ENCODE data around the gene AXIN1. TPM values are rescaled to one million over a fixed set of nuclear protein-coding genes. Genes with fewer than 3 reads are reported as not detected.
"Not testable (repeated sequence)": the region's sequence is repeated elsewhere in the genome, so short reads cannot be mapped to it uniquely, and the experiment has no call there.

AXIN1 gene
- total RNA-seq, 1 experiment from 2014 or later: 5.8 TPM

- DNase-seq (ENCODE audit: low read depth): peak; percentile 3
These were observed 84.1 kb downstream of the AXIN1 start for GRCh38 chr16:268141-269053.

DNA sequence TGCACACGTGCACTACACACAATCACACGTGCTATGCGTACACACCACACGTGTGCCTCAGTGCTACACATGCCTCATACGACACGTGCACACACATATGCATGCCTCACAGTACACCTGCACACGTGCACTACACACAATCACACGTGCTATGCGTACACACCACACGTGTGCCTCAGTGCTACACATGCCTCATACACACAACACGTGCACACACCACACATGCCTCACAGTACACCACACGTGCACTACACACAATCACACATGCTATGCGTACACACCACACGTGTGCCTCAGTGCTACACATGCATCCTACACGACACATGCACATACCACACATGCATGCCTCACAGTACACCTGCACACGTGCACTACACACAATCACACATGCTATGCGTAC lies 85.0 kb downstream of the AXIN1 start:
- DNase-seq (ENCODE audit: low read depth): not testable (repeated sequence)

GRCh38 chr16:266258-267164 lies 86.0 kb downstream of the AXIN1 start:
- DNase-seq (ENCODE audit: low read depth): no peak

GRCh38 chr16:265711-266110 lies 86.8 kb downstream of the AXIN1 start:
- DNase-seq (ENCODE audit: low read depth): peak; percentile 11

DNA sequence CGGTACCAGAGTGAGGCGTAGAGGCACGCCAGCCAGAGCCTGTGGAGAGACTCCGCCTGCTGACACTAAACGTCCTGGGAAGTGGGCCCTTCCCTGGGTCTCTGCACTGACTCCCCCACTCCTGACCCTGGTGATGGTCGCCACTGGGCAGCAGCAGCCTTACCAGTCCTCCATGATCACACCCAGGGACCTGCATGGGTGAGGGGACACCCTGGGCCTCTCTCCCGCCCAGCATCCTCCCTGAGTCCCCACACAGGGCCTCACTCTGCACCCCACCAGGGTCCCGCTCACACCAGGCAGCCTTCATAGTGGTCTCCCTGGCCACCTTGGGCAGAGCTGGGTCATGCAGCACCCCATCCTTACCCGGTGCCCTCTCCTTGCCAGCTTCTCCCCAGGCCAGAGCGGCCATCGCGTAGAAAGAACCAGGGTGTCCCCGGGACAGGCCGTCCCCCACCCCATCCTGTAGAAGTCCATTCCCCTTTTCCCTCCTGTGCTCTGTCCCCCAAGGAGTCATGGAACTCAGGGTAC lies 87.5 kb downstream of the AXIN1 start:
- no peak for DNase-seq (ENCODE audit: low read depth)

DNA sequence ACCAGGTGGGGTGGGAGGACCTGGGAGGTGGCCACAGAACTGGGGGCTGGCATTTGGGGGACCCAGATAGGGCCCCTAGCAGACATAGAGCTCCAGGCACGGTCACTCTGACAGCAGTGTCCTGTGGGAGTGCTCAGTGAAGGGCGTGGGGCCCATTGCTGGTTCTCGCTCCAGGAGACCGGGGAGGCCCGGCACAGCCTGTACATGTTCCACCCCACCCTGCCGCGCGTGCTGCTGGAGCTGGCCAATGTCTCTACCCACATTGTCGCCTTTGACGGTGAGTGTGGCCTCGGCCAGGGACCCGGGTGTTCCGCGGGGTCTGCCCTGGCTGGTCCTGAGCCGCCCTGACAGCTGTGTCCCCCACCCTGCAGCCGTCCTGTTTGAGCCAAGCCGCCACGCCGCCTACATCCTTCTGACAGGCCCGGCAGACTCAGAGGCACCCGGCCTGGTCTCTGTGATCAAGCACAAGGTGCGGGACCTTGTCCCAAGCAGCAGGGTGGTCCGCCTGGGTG lies 88.0 kb downstream of the AXIN1 start:
- no peak for DNase-seq (ENCODE audit: low read depth)

DNA sequence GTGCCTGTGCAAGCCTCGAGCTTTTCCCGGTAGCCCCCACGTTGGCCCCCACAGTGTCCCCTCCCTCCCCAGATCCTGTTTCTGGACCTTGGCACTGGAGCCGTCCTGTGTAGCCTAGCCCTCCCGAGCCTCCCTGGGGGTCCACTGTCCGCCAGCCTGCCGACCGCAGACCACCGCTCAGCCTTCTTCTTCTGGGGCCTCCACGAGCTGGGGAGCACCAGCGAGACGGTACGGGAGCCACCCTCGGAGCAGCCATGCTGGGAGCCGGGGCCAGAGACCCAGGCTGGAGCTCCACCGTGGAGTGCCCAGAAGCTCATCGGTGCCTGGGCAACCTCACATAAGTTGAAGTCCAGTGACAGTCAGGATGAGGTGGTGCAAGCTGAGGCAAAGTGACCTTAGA lies 88.6 kb downstream of the AXIN1 start:
- no peak for DNase-seq (ENCODE audit: low read depth)

DNA sequence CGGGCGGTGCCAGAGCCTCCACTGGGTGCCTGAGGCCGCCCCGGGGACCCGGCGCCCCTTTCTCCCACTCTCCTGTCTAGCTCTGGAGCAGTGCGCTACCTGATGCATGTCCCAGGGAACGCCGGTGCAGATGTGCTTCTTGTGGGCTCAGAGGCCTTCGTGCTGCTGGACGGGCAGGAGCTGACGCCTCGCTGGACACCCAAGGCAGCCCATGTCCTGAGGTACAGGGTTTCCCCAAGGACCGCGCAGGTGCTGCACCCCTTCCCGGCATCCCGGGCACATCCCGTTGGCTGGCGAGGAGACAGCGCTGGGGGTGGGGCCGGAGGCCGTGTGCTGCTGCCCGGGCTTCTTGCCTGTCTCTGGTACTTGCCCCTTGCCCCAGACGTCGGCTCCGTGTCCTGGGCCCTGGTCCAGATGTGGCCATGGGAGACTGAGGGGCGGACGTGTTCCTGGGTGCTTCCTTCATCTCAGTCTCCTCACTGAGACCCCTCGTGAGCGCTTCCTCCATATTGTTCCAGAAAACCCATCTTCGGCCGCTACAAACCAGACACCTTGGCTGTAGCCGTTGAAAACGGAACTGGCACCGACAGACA lies 89.2 kb downstream of the AXIN1 start:
- DNase-seq (ENCODE audit: low read depth): no peak

- DNase-seq (ENCODE audit: low read depth): no peak
These were observed 90.3 kb downstream of the AXIN1 start for GRCh38 chr16:262121-262745.

DNA sequence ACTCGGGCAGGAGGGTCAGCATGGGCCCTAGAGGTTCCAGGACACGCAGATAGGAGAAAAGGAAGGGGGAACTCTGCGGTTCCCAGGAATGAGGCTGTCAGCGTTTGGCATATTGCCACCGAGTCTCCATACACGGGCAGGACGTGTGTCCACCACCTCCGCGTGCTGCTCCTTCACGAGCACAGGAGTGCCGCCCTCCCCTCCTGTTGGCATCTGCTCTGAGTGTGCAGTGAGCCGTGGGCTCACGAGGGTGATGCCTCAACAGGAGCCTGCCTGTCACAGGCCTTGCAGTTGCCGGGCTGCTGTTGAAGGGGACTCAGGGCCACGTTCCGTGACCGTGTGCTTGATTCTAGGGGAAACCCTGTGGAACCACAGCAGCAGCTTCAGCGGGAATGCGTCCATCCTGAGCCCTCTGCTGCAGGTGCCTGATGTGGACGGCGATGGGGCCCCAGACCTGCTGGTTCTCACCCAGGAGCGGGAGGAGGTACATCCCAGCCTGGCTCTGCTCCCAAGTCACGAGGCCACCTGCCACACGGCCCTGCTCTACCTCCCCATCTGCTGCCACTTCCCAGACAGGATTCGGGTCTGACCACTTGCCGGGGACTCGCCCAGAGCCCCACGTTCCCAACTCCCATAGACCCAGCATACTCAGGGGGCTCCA lies 91.4 kb downstream of the AXIN1 start:
- DNase-seq (ENCODE audit: low read depth): no peak

- no peak for DNase-seq (ENCODE audit: low read depth)
These were observed 92.2 kb downstream of the AXIN1 start for GRCh38 chr16:260326-260725.

DNA sequence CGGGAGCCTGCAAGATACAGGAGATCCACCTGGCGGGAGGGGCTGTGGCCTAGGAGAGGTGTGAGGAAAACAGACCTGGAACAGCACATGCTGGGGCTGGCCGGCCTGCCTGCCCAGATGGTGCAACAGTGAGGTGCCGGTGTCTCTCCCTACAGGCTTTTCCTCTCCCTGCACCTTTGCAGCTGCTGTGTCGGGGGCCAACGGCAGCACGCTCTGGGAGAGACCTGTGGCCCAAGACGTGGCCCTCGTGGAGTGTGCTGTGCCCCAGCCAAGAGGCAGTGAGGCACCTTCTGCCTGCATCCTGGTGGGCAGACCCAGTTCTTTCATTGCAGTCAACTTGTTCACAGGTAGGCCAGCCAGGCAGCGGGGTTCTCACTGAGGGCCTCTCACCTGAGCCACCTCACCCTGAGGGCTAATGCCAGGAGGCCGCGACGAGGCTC lies 92.7 kb downstream of the AXIN1 start:
- DNase-seq (ENCODE audit: low read depth): no peak

DNA sequence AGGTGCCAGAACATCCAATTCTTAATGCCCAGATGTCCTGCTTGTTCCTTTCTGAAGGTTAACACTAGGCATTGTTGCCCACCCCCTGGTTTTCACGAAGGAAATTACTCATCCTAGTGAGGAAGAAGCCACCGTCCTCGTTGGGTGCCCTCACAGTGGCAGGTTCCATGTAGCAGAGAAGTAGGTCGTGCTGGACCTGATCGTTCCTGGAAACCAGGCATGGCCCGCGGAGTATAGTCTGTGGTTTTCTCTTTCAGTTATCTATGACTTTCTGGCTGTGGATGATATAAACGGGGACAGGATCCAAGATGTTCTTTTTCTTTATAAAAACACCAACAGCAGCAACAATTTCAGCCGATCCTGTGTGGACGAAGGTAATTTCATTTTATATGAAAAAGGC lies 93.3 kb downstream of the AXIN1 start:
- no peak for DNase-seq (ENCODE audit: low read depth)

GRCh38 chr16:258091-258490 lies 94.4 kb downstream of the AXIN1 start:
- not testable (repeated sequence) for DNase-seq (ENCODE audit: low read depth)

- no peak for DNase-seq (ENCODE audit: low read depth)
These were observed 97.3 kb downstream of the AXIN1 start for GRCh38 chr16:255183-255582.

GRCh38 chr16:254461-254860 lies 98.1 kb downstream of the AXIN1 start:
- DNase-seq (ENCODE audit: low read depth): no peak

GRCh38 chr16:253833-254232 lies 98.7 kb downstream of the AXIN1 start:
- DNase-seq (ENCODE audit: low read depth): no peak

- no peak for DNase-seq (ENCODE audit: low read depth)
These were observed 99.9 kb downstream of the AXIN1 start for GRCh38 chr16:252366-253337.

DNA sequence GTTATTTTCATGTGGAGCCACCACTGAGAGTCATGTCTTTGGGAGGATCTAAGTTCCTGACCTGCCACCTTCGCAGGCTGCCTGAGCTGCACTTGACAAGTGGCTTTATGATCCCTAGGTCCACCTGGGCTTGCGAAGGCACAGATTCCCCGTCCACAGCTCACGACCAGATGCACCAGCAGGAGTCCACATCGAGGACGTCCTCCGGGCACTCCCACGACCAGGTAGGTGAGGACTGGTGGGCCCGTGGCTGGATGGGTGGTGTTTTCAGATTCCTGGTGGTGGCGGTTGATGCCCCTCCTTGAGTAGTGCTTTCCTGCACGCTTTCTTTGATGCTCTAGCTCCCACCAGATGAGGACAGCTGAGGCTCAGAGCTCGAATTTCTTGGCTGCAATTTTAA lies 103.1 kb downstream of the AXIN1 start:
- no peak for DNase-seq (ENCODE audit: low read depth)

Measured in RPMI7951 (cell line).